H54 (cell line): Measurements from ENCODE around the gene FAM114A2.
A peak's percentile ranks its signal among the peaks of the same experiment; 100 is the strongest.
"Not testable (repeated sequence)": the region's sequence is repeated elsewhere in the genome, so short reads cannot be mapped to it uniquely, and the experiment has no call there.

Source experiments
- DNase-seq: peaks from one replicate; pipeline ENCODE4 v3.0.0; 2011; ENCODE audit warnings: low spot score, mixed read lengths; ENCODE audit not compliant: insufficient read length
- FAIRE-seq: peaks from 3 replicates; lab custom pipeline; 2011; peaks lifted over from hg19 to GRCh38; lab: Jason Lieb, UNC
- POLR2A ChIP-seq: IDR thresholded peaks from 2 replicates; pipeline ENCODE4 v1.6.1; 2011; ENCODE audit warnings: low read depth, mild to moderate bottlenecking, low read length

FAM114A2 gene

DNA sequence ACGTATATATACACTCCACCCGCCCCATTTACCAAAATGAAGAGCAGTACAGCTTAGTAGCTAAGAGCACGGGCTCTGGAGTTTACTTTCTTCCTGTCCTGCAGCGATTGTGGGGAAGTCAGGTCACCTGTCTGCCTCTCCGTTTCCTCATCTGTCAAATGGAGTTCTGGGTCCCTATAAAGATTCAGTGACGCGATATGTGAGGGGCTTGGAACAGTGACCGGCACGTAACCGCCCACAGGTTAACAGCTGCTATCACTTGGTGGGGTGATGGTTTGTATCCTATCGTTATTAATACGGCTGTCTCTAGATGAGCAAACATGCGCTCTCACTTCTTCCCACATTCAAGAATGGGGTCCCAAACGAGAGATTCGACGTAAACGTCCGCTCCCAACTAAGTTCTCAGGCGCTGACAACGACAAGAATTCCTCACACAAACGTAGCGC lies 426 bp downstream of the FAM114A2 start:
- DNase-seq = peak; percentile 5
- FAIRE-seq = no peak
- no peak for TF ChIP-seq POLR2A

DNA sequence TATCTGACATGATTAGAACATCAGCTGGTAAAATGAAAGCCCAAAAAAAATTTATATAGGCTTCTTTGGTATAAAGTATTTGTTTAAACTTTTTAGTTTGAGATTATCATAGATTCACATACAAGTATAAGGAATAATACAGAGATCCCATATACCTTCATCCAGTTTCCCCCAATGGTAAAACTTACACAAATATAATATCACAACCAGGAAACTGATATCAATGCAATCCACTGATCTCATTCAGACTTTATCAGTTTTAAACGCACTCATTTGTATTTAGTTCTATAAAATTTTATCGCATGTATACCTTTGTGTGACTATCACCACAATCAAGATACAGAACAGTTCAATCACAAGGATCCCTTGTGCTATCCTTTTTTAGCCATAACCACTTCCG lies 3.8 kb downstream of the FAM114A2 start:
- DNase-seq (no peak), FAIRE-seq (no peak)
- no peak for TF ChIP-seq POLR2A

- no peak for TF ChIP-seq POLR2A
- FAIRE-seq (no peak), DNase-seq (no peak)
Measured at GRCh38 chr5:154031937-154032489, 6.7 kb downstream of the FAM114A2 start.

DNA sequence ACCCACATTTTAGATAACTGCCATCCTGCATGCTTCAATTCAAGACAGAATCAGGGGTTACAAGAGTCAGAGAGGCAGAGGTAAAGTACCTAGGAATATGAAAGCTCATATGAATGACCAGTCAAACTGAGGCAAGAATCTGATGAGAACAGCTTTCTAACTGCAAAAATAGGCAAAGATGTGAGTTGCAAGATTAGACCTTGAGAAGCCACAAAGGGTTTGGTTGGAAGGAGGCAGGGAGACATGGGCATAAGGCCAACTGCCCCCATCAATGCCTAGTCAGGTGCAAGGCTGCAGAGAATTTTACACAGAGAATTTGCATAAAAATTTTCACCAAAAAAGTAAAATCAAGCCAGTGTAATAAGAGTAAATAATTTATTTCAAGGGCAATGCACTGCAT lies 12.8 kb downstream of the FAM114A2 start:
- DNase-seq (no peak), FAIRE-seq (no peak)
- TF ChIP-seq POLR2A = no peak

DNA sequence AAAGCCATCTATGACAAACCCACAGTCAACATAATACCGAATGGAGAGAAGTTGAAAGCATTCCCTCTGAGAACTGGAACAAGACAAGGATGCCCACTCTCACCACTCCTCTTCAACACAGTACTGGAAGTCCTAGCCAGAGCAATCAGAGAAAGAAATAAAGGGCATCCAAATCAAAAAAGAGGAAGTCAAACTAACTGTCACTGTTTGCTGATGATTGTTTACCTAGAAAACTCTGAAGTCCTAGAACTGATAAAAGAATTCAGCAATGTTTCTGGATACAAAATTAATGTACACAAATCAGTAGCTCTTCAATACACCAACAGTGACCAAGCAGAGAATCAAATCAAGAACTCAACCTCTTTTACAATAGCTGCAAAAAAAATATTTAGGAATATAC lies 19.8 kb downstream of the FAM114A2 start:
- DNase-seq, FAIRE-seq: not testable (repeated sequence)

DNA sequence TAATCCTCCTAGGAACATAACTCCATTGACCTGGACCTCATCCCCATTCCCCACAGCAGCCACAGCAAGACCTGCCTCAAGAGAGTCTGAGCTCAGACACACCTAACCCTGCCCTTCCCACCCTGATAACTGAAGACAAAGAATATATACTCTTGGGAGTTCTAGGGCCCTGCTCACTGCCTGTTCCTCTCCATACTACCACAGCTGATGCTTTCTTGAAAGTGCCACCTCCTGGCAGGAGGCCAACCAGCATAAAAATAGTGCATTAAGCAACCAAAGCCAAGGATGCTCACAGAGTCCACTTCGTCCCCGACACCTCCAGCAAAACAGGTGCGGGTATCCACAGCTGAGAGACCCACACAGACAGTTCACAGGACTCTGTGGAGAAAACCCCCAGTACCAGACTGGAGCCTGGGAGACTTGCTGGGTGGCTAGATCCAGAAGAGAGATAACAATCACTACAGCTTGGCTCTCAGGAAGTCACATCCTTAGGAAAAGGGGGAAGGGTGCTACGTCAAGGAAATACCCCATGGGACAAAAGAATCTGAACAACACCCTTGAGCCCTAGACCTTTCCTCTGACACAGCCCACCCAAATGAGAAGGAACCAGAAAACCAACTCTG lies 23.5 kb downstream of the FAM114A2 start:
- no peak for TF ChIP-seq POLR2A
- no peak for DNase-seq
- no peak for FAIRE-seq

DNA sequence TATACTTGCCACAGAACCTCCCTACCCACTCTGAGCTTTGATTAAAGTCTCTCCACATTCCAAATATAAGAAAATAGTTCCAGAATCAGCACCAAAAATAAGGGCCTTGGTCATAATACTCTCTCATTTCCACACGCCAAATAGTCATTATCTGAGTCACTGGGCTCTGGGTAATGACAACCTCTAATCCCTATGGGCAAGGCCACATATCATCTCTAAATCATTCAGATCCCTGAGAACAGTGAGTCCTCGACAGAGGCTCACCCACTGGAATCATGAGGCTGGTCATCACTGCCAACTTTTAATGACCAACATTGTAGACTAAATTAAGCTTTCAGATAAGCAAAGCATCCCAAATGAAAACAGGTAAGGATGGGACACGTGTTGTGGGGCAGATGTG lies 28.1 kb downstream of the FAM114A2 start:
- FAIRE-seq = peak; percentile 68
- peak; percentile 3 for DNase-seq
- TF ChIP-seq POLR2A = no peak

GRCh38 chr5:154005648-154006047 lies 33.1 kb downstream of the FAM114A2 start:
- no peak for DNase-seq
- TF ChIP-seq POLR2A = no peak
- no peak for FAIRE-seq

- DNase-seq (no peak), FAIRE-seq (no peak)
- TF ChIP-seq POLR2A = no peak
Measured at GRCh38 chr5:154002511-154003020, 36.1 kb downstream of the FAM114A2 start.

DNA sequence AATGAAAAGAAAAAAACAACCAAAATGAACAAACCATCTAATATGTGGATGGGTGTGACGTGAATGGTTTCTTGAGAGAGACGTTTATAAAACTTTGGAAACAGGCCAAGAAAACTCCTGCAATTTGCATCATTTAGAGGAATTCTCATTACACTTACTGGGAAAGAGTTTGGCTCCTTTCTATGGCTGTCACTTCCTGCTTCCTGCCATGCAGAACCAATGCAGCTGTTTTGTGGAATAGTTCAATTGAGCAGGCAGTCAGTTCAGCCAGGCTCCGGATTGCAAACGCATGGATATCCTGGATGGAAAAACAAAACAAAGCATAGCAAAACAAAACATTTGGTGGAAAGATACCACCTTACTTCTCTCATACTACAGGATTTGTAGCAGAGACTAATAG lies 36.6 kb downstream of the FAM114A2 start:
- FAIRE-seq = no peak
- TF ChIP-seq POLR2A = no peak
- no peak for DNase-seq

DNA sequence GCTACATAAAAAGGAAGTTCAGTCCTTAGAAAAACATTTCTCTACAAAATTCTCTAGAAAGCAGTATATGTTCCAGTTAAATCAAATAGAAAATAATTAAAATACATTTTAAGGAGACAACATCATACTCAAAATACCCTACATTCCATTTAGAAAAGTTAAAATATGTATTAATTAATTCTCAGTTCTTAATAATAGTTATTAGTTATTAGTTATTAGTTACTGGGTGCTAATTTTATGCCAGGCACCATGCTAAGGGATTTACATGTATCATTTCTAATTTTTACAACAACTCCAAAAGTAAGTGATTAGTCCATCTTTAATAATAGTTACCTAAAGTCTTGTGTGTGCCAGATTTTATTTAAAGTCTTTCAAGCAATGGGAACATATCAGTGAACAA lies 38.0 kb downstream of the FAM114A2 start:
- DNase-seq (no peak), FAIRE-seq (no peak)
- no peak for TF ChIP-seq POLR2A

DNA sequence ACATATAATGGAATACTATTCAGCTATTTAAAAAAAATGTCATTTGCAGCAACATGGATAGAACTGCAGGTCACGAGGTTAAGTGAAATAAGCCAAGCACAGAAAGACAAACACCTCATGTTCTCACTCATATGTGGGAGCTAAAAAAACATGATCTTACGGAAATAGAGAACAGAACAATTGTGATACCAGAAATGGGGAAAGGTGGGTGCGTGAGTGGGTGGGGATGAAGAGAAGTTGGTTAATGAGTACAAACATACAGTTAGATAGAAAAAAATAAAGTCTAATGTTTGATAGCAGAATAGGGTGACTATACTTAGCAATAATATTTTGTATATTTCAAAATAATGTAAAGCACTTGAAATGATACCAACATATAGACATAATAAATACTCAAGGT lies 38.7 kb downstream of the FAM114A2 start:
- no peak for DNase-seq
- TF ChIP-seq POLR2A = no peak
- no peak for FAIRE-seq

GRCh38 chr5:153998768-153999167 lies 39.9 kb downstream of the FAM114A2 start:
- DNase-seq (no peak), FAIRE-seq (no peak)
- no peak for TF ChIP-seq POLR2A

DNA sequence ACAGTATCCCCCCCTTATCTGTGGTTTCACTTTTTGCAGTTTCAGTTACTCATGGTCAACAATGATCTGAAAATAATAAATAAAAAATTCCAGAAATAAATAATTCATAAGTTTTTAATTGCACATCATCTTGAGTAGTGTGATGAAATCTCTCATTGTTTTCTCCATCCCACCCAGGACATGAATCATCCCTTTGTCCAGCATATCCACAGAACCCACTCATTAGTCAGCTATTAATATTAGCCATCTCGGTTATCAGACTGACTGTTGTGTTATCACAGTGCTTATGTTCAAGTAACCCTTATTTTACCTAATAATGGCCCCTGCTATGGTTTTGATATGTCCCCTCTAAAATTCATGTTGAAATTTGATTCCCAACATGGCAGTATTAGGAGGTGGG lies 40.7 kb downstream of the FAM114A2 start:
- no peak for TF ChIP-seq POLR2A
- FAIRE-seq (no peak), DNase-seq (no peak)

GRCh38 chr5:153991168-153991567 lies 47.5 kb downstream of the FAM114A2 start:
- DNase-seq (no peak), FAIRE-seq (no peak)
- TF ChIP-seq POLR2A = no peak

GRCh38 chr5:153988510-153988909 lies 50.2 kb downstream of the FAM114A2 start:
- DNase-seq (no peak), FAIRE-seq (no peak)
- TF ChIP-seq POLR2A = no peak
